HG03457 (cell line): ENCODE data around the gene LARP1.
A peak's percentile ranks its signal among the peaks of the same experiment; 100 is the strongest.
"Not testable (repeated sequence)": the region's sequence is repeated elsewhere in the genome, so short reads cannot be mapped to it uniquely, and the experiment has no call there.

Experiments used
- ATAC-seq: cut with Tn5 transposase; IDR thresholded peaks from one replicate; pipeline ENCODE4 v1.9.1; 2021; ENCODE audit warnings: moderate number of reproducible peaks; ENCODE audit not compliant: unreplicated experiment

Gene LARP1

GRCh38 chr5:154755361-154756008 is at the start of gene LARP1:
LARP1 (plus strand) TSS chr5:154755377; CDS start chr5:154755758, 381 bp downstream.
- no peak for ATAC-seq

- ATAC-seq, result no peak
These were observed 48.8 kb upstream of the LARP1 start for GRCh38 chr5:154706416-154706815.

GRCh38 chr5:154707641-154708040 is 47.5 kb upstream of the LARP1 start:
- ATAC-seq, result no peak

- no peak for ATAC-seq
These were observed 47.0 kb upstream of the LARP1 start for GRCh38 chr5:154708207-154708606.

GRCh38 chr5:154708846-154709245 is 46.3 kb upstream of the LARP1 start:
- no peak for ATAC-seq

GRCh38 chr5:154709368-154710305 is 45.5 kb upstream of the LARP1 start:
- ATAC-seq, result no peak

GRCh38 chr5:154712518-154713437 is 42.4 kb upstream of the LARP1 start:
- no peak for ATAC-seq

GRCh38 chr5:154713615-154714125 is 41.5 kb upstream of the LARP1 start:
- no peak for ATAC-seq

- ATAC-seq, result peak; percentile 76
These were observed 40.8 kb upstream of the LARP1 start for GRCh38 chr5:154714266-154714986.

GRCh38 chr5:154721481-154722058 is 33.6 kb upstream of the LARP1 start:
- ATAC-seq, result no peak

- no peak for ATAC-seq
These were observed 33.1 kb upstream of the LARP1 start for GRCh38 chr5:154722097-154722496.

- ATAC-seq, result no peak
These were observed 32.2 kb upstream of the LARP1 start for GRCh38 chr5:154722936-154723335.

GRCh38 chr5:154723740-154724505 is 31.3 kb upstream of the LARP1 start:
- ATAC-seq, result no peak

GRCh38 chr5:154727361-154727760 is 27.8 kb upstream of the LARP1 start:
- ATAC-seq, result no peak

- no peak for ATAC-seq
These were observed 26.1 kb upstream of the LARP1 start for GRCh38 chr5:154728939-154729588.

- no peak for ATAC-seq
These were observed 25.6 kb upstream of the LARP1 start for GRCh38 chr5:154729613-154730012.

GRCh38 chr5:154730761-154731160 is 24.4 kb upstream of the LARP1 start:
- ATAC-seq, result not testable (repeated sequence)

GRCh38 chr5:154732212-154732611 is 23.0 kb upstream of the LARP1 start:
- no peak for ATAC-seq
